Measurements from ENCODE around the gene TRAPPC2L.

Gene TRAPPC2L

GRCh38 chr16:88839745-88840599 is 17.0 kb upstream of the TRAPPC2L start:
- H3K9me3 ChIP-seq (ENCODE audit: control insufficient read depth, low read length): no peaks in the 10 kb centered on the region
- no peaks in the 10 kb centered on the region for H3K27me3 ChIP-seq (replicated peaks; ENCODE audit: control insufficient read depth, insufficient read depth, low read length, poor library complexity, severe bottlenecking)
- H3K27ac ChIP-seq (ENCODE audit: insufficient read depth, low read length, poor library complexity, severe bottlenecking): no peak overlapping the region
- H3K4me3 ChIP-seq (ENCODE audit: insufficient read depth, low read depth, low read length, poor library complexity, severe bottlenecking): no peak overlapping the region
- DNase-seq: no peak
- H3K4me1 ChIP-seq (ENCODE audit: control insufficient read depth, insufficient read depth, low read length, poor library complexity, severe bottlenecking): no peaks in the 10 kb centered on the region
- peaks cover 22% of the 10 kb centered on the region for H3K36me3 ChIP-seq (ENCODE audit: control insufficient read depth, insufficient read depth, low read length)

- H3K4me1 ChIP-seq (ENCODE audit: control insufficient read depth, insufficient read depth, low read length, poor library complexity, severe bottlenecking): no peaks in the 10 kb centered on the region
- no peaks in the 10 kb centered on the region for H3K9me3 ChIP-seq (ENCODE audit: control insufficient read depth, low read length)
- peaks cover 22% of the 10 kb centered on the region for H3K36me3 ChIP-seq (ENCODE audit: control insufficient read depth, insufficient read depth, low read length)
- DNase-seq: no peak
- H3K27me3 ChIP-seq (replicated peaks; ENCODE audit: control insufficient read depth, insufficient read depth, low read length, poor library complexity, severe bottlenecking): no peaks in the 10 kb centered on the region
- no peak overlapping the region for H3K4me3 ChIP-seq (ENCODE audit: insufficient read depth, low read depth, low read length, poor library complexity, severe bottlenecking)
- H3K27ac ChIP-seq (ENCODE audit: insufficient read depth, low read length, poor library complexity, severe bottlenecking): no peak overlapping the region
These were observed 16.2 kb upstream of the TRAPPC2L start for GRCh38 chr16:88840600-88841215.

GRCh38 chr16:88841521-88842307 is 15.2 kb upstream of the TRAPPC2L start:
- H3K9me3 ChIP-seq (ENCODE audit: control insufficient read depth, low read length): no peaks in the 10 kb centered on the region
- H3K4me3 ChIP-seq (ENCODE audit: insufficient read depth, low read depth, low read length, poor library complexity, severe bottlenecking): no peak overlapping the region
- no peaks in the 10 kb centered on the region for H3K4me1 ChIP-seq (ENCODE audit: control insufficient read depth, insufficient read depth, low read length, poor library complexity, severe bottlenecking)
- no peaks in the 10 kb centered on the region for H3K27me3 ChIP-seq (replicated peaks; ENCODE audit: control insufficient read depth, insufficient read depth, low read length, poor library complexity, severe bottlenecking)
- no peak overlapping the region for H3K27ac ChIP-seq (ENCODE audit: insufficient read depth, low read length, poor library complexity, severe bottlenecking)
- DNase-seq: no peak
- H3K36me3 ChIP-seq (ENCODE audit: control insufficient read depth, insufficient read depth, low read length): peaks cover 22% of the 10 kb centered on the region

GRCh38 chr16:88842308-88842756 is 14.6 kb upstream of the TRAPPC2L start:
- H3K4me1 ChIP-seq (ENCODE audit: control insufficient read depth, insufficient read depth, low read length, poor library complexity, severe bottlenecking): no peaks in the 10 kb centered on the region
- no peaks in the 10 kb centered on the region for H3K9me3 ChIP-seq (ENCODE audit: control insufficient read depth, low read length)
- no peaks in the 10 kb centered on the region for H3K27me3 ChIP-seq (replicated peaks; ENCODE audit: control insufficient read depth, insufficient read depth, low read length, poor library complexity, severe bottlenecking)
- no peak overlapping the region for H3K4me3 ChIP-seq (ENCODE audit: insufficient read depth, low read depth, low read length, poor library complexity, severe bottlenecking)
- DNase-seq: no peak
- peaks cover 22% of the 10 kb centered on the region for H3K36me3 ChIP-seq (ENCODE audit: control insufficient read depth, insufficient read depth, low read length)
- H3K27ac ChIP-seq (ENCODE audit: insufficient read depth, low read length, poor library complexity, severe bottlenecking): no peak overlapping the region

GRCh38 chr16:88842806-88843205 is 14.1 kb upstream of the TRAPPC2L start:
- H3K27me3 ChIP-seq (replicated peaks; ENCODE audit: control insufficient read depth, insufficient read depth, low read length, poor library complexity, severe bottlenecking): no peaks in the 10 kb centered on the region
- H3K4me1 ChIP-seq (ENCODE audit: control insufficient read depth, insufficient read depth, low read length, poor library complexity, severe bottlenecking): no peaks in the 10 kb centered on the region
- no peaks in the 10 kb centered on the region for H3K9me3 ChIP-seq (ENCODE audit: control insufficient read depth, low read length)
- H3K4me3 ChIP-seq (ENCODE audit: insufficient read depth, low read depth, low read length, poor library complexity, severe bottlenecking): no peak overlapping the region
- no peak for DNase-seq
- H3K27ac ChIP-seq (ENCODE audit: insufficient read depth, low read length, poor library complexity, severe bottlenecking): no peak overlapping the region
- peaks cover 22% of the 10 kb centered on the region for H3K36me3 ChIP-seq (ENCODE audit: control insufficient read depth, insufficient read depth, low read length)

GRCh38 chr16:88843256-88843655 is 13.7 kb upstream of the TRAPPC2L start:
- Histone ChIP-seq H3K4me1 (ENCODE audit: control insufficient read depth, insufficient read depth, low read length, poor library complexity, severe bottlenecking) (no peaks in the 10 kb centered on the region), H3K27me3 (replicated peaks; ENCODE audit: control insufficient read depth, insufficient read depth, low read length, poor library complexity, severe bottlenecking) (no peaks in the 10 kb centered on the region), H3K36me3 (ENCODE audit: control insufficient read depth, insufficient read depth, low read length) (peaks cover 22% of the 10 kb centered on the region), H3K4me3 (ENCODE audit: insufficient read depth, low read depth, low read length, poor library complexity, severe bottlenecking) (no peak overlapping the region), H3K9me3 (ENCODE audit: control insufficient read depth, low read length) (no peaks in the 10 kb centered on the region), H3K27ac (ENCODE audit: insufficient read depth, low read length, poor library complexity, severe bottlenecking) (no peak overlapping the region)
- DNase-seq: no peak

- Histone ChIP-seq H3K27ac (ENCODE audit: insufficient read depth, low read length, poor library complexity, severe bottlenecking) (no peak overlapping the region), H3K27me3 (replicated peaks; ENCODE audit: control insufficient read depth, insufficient read depth, low read length, poor library complexity, severe bottlenecking) (no peaks in the 10 kb centered on the region), H3K4me3 (ENCODE audit: insufficient read depth, low read depth, low read length, poor library complexity, severe bottlenecking) (no peak overlapping the region), H3K9me3 (ENCODE audit: control insufficient read depth, low read length) (no peaks in the 10 kb centered on the region), H3K4me1 (ENCODE audit: control insufficient read depth, insufficient read depth, low read length, poor library complexity, severe bottlenecking) (no peaks in the 10 kb centered on the region), H3K36me3 (ENCODE audit: control insufficient read depth, insufficient read depth, low read length) (peaks cover 16% of the 10 kb centered on the region)
- no peak for DNase-seq
These were observed 12.4 kb upstream of the TRAPPC2L start for GRCh38 chr16:88844419-88845036.

GRCh38 chr16:88846088-88846487 is 10.8 kb upstream of the TRAPPC2L start:
- DNase-seq: no peak
- Histone ChIP-seq H3K9me3 (ENCODE audit: control insufficient read depth, low read length) (no peaks in the 10 kb centered on the region), H3K4me1 (ENCODE audit: control insufficient read depth, insufficient read depth, low read length, poor library complexity, severe bottlenecking) (no peaks in the 10 kb centered on the region), H3K27me3 (replicated peaks; ENCODE audit: control insufficient read depth, insufficient read depth, low read length, poor library complexity, severe bottlenecking) (no peaks in the 10 kb centered on the region), H3K36me3 (ENCODE audit: control insufficient read depth, insufficient read depth, low read length) (peaks cover under 1% of the 10 kb centered on the region), H3K4me3 (ENCODE audit: insufficient read depth, low read depth, low read length, poor library complexity, severe bottlenecking) (no peak overlapping the region), H3K27ac (ENCODE audit: insufficient read depth, low read length, poor library complexity, severe bottlenecking) (no peak overlapping the region)

GRCh38 chr16:88847654-88848053 is 9.3 kb upstream of the TRAPPC2L start:
- Histone ChIP-seq H3K4me1 (ENCODE audit: control insufficient read depth, insufficient read depth, low read length, poor library complexity, severe bottlenecking) (no peaks in the 10 kb centered on the region), H3K36me3 (ENCODE audit: control insufficient read depth, insufficient read depth, low read length) (no peaks in the 10 kb centered on the region), H3K9me3 (ENCODE audit: control insufficient read depth, low read length) (no peaks in the 10 kb centered on the region), H3K27ac (ENCODE audit: insufficient read depth, low read length, poor library complexity, severe bottlenecking) (no peak overlapping the region), H3K4me3 (ENCODE audit: insufficient read depth, low read depth, low read length, poor library complexity, severe bottlenecking) (no peak overlapping the region), H3K27me3 (replicated peaks; ENCODE audit: control insufficient read depth, insufficient read depth, low read length, poor library complexity, severe bottlenecking) (no peaks in the 10 kb centered on the region)
- no peak for DNase-seq
